ENCODE measurements around the gene ARFGEF3. TPM values are rescaled to one million over a fixed set of nuclear protein-coding genes. Genes with fewer than 3 reads are reported as not detected.

Gene ARFGEF3
- total and polyA plus RNA-seq, 4 donors: 0.06 to 0.33 (median 0.16) TPM

GRCh38 chr6:138204792-138205384 is 43.1 kb downstream of the ARFGEF3 start:
- 74% methylated on average over 4 of the region's 4 CpGs for WGBS
- no peak overlapping the region for H3K9ac ChIP-seq (ENCODE audit: low read depth in 1 of 2, low read length in 2 of 2)
- H3K27ac ChIP-seq (ENCODE audit: low read depth in 1 of 2, low read length in 2 of 2): no peak overlapping the region
- H3K4me1 ChIP-seq (ENCODE audit: control insufficient read depth in 4 of 4, insufficient read depth in 4 of 4, low read length in 3 of 4): no peaks in the 10 kb centered on the region
- DNase-seq (ENCODE audit: low spot score): no peak
- no peaks in the 10 kb centered on the region for H3K9me3 ChIP-seq (ENCODE audit: control insufficient read depth in 4 of 4, low read length in 3 of 4)
- peaks cover 0 to 3% (median 0%) of the 10 kb centered on the region in 4 donors for H3K27me3 ChIP-seq (ENCODE audit: control insufficient read depth in 4 of 4, insufficient read depth in 4 of 4, low read length in 3 of 4)
- no peak for TF ChIP-seq SP1 (IDR thresholded peaks at IDR 0.05)
- TF ChIP-seq FOXA2 (IDR thresholded peaks at IDR 0.05): no peak
- no peak for TF ChIP-seq JUND (IDR thresholded peaks at IDR 0.05)
- TF ChIP-seq RAD21 (IDR thresholded peaks at IDR 0.05): no peak
- no peak for TF ChIP-seq HNF4A (conservative IDR thresholded peaks at IDR 0.05)
- no peak for TF ChIP-seq ATF3 (IDR thresholded peaks at IDR 0.05)
- TF ChIP-seq, protein P1, sequence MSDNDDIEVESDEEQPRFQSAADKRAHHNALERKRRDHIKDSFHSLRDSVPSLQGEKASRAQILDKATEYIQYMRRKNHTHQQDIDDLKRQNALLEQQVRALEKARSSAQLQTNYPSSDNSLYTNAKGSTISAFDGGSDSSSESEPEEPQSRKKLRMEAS (IDR thresholded peaks at IDR 0.05): no peak
- TF ChIP-seq RXRA (IDR thresholded peaks at IDR 0.05): no peak
- TF ChIP-seq FOXA1 (IDR thresholded peaks at IDR 0.05): no peak
- TF ChIP-seq EGR1 (IDR thresholded peaks at IDR 0.05; ENCODE audit: low read depth in 2 of 2): no peak
- TF ChIP-seq HNF4G (IDR thresholded peaks at IDR 0.05): no peak
- no peak for TF ChIP-seq GABPA (IDR thresholded peaks at IDR 0.05 in 1 of 2, conservative IDR thresholded peaks at IDR 0.05 in 1 of 2)
- no peak for TF ChIP-seq REST (IDR thresholded peaks at IDR 0.05)
- TF ChIP-seq, protein P2, sequence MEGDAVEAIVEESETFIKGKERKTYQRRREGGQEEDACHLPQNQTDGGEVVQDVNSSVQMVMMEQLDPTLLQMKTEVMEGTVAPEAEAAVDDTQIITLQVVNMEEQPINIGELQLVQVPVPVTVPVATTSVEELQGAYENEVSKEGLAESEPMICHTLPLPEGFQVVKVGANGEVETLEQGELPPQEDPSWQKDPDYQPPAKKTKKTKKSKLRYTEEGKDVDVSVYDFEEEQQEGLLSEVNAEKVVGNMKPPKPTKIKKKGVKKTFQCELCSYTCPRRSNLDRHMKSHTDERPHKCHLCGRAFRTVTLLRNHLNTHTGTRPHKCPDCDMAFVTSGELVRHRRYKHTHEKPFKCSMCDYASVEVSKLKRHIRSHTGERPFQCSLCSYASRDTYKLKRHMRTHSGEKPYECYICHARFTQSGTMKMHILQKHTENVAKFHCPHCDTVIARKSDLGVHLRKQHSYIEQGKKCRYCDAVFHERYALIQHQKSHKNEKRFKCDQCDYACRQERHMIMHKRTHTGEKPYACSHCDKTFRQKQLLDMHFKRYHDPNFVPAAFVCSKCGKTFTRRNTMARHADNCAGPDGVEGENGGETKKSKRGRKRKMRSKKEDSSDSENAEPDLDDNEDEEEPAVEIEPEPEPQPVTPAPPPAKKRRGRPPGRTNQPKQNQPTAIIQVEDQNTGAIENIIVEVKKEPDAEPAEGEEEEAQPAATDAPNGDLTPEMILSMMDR (IDR thresholded peaks at IDR 0.05; ENCODE audit: low read depth, low read length, missing input control): no peak
- no peak for TF ChIP-seq ZBTB33 (IDR thresholded peaks at IDR 0.05)
- TF ChIP-seq YY1 (IDR thresholded peaks at IDR 0.05): no peak
- H3K36me3 ChIP-seq (ENCODE audit: control insufficient read depth in 4 of 4, insufficient read depth in 3 of 4, low read depth in 1 of 4, low read length in 3 of 4): no peaks in the 10 kb centered on the region
- H3K4me3 ChIP-seq (ENCODE audit: low read depth in 1 of 3, low read length in 3 of 3): no peak overlapping the region
